MCF 10A (cell line): ENCODE results near the gene ACTN2. TPM values are rescaled to one million over a fixed set of nuclear protein-coding genes. Genes with fewer than 3 reads are reported as not detected.

Source experiments
- BruUV-seq: library from RNA; stranded (reverse); fragments of 400-500 nt; replicated peaks from 2 replicates; lab custom pipeline; 2021; lab: Mats Ljungman, UMichigan
- CTCF ChIA-PET: fragments of 300-600 bp; sonication (Branson Sonifier 250); formaldehyde crosslinking; extraction: SDS; loops from one replicate; lab custom pipeline; 2021; ENCODE audit warnings: antibody characterized with exemption, inconsistent platforms; lab: Yijun Ruan, JAX
- POLR2A ChIA-PET: fragments of 300-600, 350-650 bp; sonication (Branson Sonifier 250); formaldehyde crosslinking; extraction: SDS; loops from one replicate; lab custom pipeline; 2020; ENCODE audit warnings: antibody characterized with exemption, inconsistent platforms; lab: Yijun Ruan, JAX
- DNase-seq: peaks from one replicate; pipeline ENCODE4 v3.0.0-alpha.2; 2018; ENCODE audit not compliant: unreplicated experiment
- H3K27ac Mint-ChIP-seq: one replicate; pipeline ENCODE4 v1.8.0; 2022; ENCODE audit warnings: mild to moderate bottlenecking, low read depth, mixed read lengths; ENCODE audit not compliant: unreplicated experiment
- H3K27me3 Mint-ChIP-seq: one replicate; pipeline ENCODE4 v1.8.0; 2022; ENCODE audit warnings: mixed read lengths; ENCODE audit not compliant: insufficient read depth, unreplicated experiment
- H3K36me3 Mint-ChIP-seq: one replicate; pipeline ENCODE4 v1.8.0; 2022; ENCODE audit warnings: mild to moderate bottlenecking, moderate library complexity, mixed read lengths; ENCODE audit not compliant: insufficient read depth, unreplicated experiment
- H3K4me1 Mint-ChIP-seq: one replicate; pipeline ENCODE4 v1.8.0; 2022; ENCODE audit warnings: mixed read lengths; ENCODE audit not compliant: insufficient read depth, unreplicated experiment
- H3K4me3 Mint-ChIP-seq: one replicate; pipeline ENCODE4 v1.8.0; 2022; ENCODE audit warnings: mild to moderate bottlenecking, moderate library complexity, mixed read lengths; ENCODE audit not compliant: unreplicated experiment
- H3K9me3 Mint-ChIP-seq: one replicate; pipeline ENCODE4 v1.8.0; 2022; ENCODE audit warnings: mixed read lengths; ENCODE audit not compliant: unreplicated experiment
- intact Hi-C: fragments of 100-400 bp; cut with micrococcal nuclease; formaldehyde crosslinking; loops from 2 replicates; pipeline ENCODE4 v1.14.1; 2022
- total RNA-seq: library from RNA; stranded (reverse); gene quantifications from 2 replicates; pipeline ENCODE4 v1.2.3, GENCODE V29; 2022
- TF ChIP-seq, protein P1 (sequence below): fragments of 200-600 bp; IDR thresholded peaks from one replicate; pipeline ENCODE4 v1.8.0; 2022; ENCODE audit warnings: antibody characterized with exemption, mild to moderate bottlenecking; ENCODE audit not compliant: unreplicated experiment

ACTN2 gene
- total RNA-seq, 1 experiment from 2014 or later = not detected

DNA sequence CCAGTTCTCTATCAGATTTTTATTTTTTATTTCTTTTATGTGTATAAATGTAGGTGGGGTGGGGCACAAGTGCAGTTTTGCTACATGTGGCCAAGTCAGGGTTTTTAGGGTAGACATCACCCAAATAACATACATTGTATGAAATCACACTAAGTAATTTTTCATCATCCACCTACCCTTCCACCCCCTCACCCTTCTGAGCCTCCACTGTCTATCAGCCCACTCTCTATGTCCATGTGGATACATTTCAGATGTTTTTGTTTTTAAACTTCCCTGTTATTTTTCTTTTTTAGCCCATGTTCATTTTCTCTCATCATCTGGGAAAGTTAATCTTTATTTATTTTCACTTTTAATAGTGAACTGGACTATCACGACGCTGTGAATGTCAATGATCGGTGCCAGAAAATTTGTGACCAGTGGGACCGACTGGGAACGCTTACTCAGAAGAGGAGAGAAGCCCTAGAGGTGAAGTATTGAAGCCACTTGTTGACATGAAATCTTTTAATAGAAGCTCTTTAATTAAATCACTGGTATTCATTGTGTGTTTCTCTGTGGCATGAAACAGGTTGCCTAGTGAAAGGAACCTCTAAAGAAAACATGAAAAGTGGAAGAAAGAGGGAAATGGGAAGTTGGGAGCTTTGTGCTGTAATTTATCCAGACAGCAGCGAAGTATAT is 61.1 kb downstream of the ACTN2 start:
- peaks cover 46% of the 10 kb centered on the region for H3K27me3 Mint-ChIP-seq
- POLR2A ChIA-PET = interaction anchor here (0.6 kb wide), 1 partner anchor 10 kb away, joined by 3 read pairs; no protein-coding TSS in a partner anchor
- intact Hi-C loops = no loop called here
- H3K9me3 Mint-ChIP-seq = no peaks in the 10 kb centered on the region
- H3K27ac Mint-ChIP-seq = no peak overlapping the region
- CTCF ChIA-PET = interaction anchor here (0.7 to 4.8 kb wide), 5 partner anchors 9 to 17 kb away, joined by 3 to 53 read pairs (median 5); no protein-coding TSS in a partner anchor
- H3K4me3 Mint-ChIP-seq = no peak overlapping the region
- DNase-seq = no peak
- BruUV-seq = no TSS peak
- peaks cover 5% of the 10 kb centered on the region for H3K4me1 Mint-ChIP-seq
- no peaks in the 10 kb centered on the region for H3K36me3 Mint-ChIP-seq
- TF ChIP-seq, protein P1, sequence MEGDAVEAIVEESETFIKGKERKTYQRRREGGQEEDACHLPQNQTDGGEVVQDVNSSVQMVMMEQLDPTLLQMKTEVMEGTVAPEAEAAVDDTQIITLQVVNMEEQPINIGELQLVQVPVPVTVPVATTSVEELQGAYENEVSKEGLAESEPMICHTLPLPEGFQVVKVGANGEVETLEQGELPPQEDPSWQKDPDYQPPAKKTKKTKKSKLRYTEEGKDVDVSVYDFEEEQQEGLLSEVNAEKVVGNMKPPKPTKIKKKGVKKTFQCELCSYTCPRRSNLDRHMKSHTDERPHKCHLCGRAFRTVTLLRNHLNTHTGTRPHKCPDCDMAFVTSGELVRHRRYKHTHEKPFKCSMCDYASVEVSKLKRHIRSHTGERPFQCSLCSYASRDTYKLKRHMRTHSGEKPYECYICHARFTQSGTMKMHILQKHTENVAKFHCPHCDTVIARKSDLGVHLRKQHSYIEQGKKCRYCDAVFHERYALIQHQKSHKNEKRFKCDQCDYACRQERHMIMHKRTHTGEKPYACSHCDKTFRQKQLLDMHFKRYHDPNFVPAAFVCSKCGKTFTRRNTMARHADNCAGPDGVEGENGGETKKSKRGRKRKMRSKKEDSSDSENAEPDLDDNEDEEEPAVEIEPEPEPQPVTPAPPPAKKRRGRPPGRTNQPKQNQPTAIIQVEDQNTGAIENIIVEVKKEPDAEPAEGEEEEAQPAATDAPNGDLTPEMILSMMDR = no peak

DNA sequence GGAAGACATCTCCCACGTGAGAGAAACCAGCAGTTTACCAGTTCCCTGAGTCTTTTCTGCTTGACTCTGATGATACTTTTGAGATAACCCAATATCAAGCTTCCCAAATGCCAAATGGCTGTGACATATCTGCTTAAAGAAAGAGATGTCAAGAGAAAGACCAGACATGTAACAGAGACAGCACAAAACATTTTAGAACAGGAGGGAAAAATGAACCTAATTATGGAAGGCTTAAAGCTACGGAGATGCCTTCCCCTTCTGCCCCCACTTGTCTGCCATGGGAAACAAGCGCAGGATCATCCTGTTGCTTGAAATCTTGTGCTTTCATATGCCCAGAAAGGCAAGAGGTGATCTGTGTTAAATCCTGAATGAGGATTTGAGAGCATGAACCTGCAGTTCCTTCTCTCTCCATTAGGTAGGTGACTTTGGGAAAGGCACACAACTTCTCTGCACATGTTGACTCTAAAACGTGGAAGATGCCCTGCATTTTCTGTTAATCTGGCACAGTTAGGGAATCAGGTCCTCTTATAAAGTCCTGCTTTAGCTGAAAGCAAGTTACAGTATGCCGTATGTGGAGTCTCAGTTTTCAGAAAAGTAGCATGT is 62.1 kb downstream of the ACTN2 start:
- Mint-ChIP-seq H3K27ac (no peak overlapping the region), H3K36me3 (no peaks in the 10 kb centered on the region), H3K9me3 (no peaks in the 10 kb centered on the region), H3K27me3 (peaks cover 49% of the 10 kb centered on the region), H3K4me1 (peaks cover 5% of the 10 kb centered on the region), H3K4me3 (no peak overlapping the region)
- ChIA-PET CTCF (interaction anchor here (0.6 to 4.8 kb wide), 7 partner anchors 10 to 773 kb away, joined by 3 to 53 read pairs (median 4); no protein-coding TSS in a partner anchor), POLR2A (no interaction called here)
- TF ChIP-seq, protein P1 = peak; percentile 25
- DNase-seq = peak; percentile 35
- BruUV-seq = no TSS peak
- intact Hi-C loops = no loop called here

DNA sequence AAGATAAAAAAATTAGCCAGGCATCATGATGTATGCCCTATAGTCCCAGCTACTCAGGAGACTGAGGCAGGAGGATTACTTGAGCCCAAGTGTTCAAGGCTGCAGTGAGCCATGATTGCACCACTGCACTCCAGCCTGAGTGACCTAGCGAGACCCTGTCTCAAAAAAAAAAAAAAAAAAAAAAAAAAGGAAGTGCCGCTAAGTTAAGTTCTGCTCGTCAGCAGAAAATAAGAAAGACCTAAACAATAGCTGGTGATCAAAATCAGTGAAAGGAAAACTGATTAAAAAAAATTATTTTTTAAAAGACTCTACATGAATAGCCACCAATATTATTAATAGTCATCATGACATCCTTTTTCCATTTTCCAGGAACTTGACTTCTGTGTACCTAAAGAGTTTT is 64.6 kb downstream of the ACTN2 start:
- Mint-ChIP-seq H3K9me3 (no peaks in the 10 kb centered on the region), H3K36me3 (no peaks in the 10 kb centered on the region), H3K4me1 (peaks cover 5% of the 10 kb centered on the region), H3K27ac (no peak overlapping the region), H3K4me3 (no peak overlapping the region), H3K27me3 (peaks cover 49% of the 10 kb centered on the region)
- CTCF ChIA-PET = interaction anchor here (0.6 to 4.8 kb wide), 2 partner anchors 8 to 626 kb away, joined by 3 to 53 read pairs; no protein-coding TSS in a partner anchor
- TF ChIP-seq, protein P1 = no peak
- POLR2A ChIA-PET = no interaction called here
- DNase-seq = no peak
- no TSS peak for BruUV-seq
- intact Hi-C loops = loop anchor here (5.0 kb wide), 1 partner anchor 144 kb away; no protein-coding TSS in a partner anchor

DNA sequence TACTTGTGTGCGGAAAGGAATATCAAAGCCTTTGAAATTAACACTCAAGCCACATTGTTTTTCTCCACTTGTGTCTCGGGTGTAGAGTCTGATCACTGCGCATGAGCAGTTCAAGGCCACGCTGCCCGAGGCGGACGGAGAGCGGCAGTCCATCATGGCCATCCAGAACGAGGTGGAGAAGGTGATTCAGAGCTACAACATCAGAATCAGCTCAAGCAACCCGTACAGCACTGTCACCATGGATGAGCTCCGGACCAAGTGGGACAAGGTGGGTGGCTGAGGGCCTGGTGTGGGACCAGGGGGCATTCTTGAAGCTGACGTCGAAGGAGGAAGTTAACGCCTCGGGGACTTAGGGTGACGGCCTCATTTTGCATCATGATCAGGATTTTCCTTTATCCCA is 65.1 kb downstream of the ACTN2 start:
- TF ChIP-seq, protein P1 = no peak
- intact Hi-C loops = loop anchor here (5.0 kb wide), 1 partner anchor 144 kb away; no protein-coding TSS in a partner anchor
- no TSS peak for BruUV-seq
- Mint-ChIP-seq H3K9me3 (no peaks in the 10 kb centered on the region), H3K27me3 (peaks cover 49% of the 10 kb centered on the region), H3K4me3 (no peak overlapping the region), H3K4me1 (peaks cover 5% of the 10 kb centered on the region), H3K36me3 (no peaks in the 10 kb centered on the region), H3K27ac (no peak overlapping the region)
- POLR2A ChIA-PET = interaction anchor here (0.7 to 1.0 kb wide), 2 partner anchors 45 to 114 kb away, joined by 3 to 4 read pairs; no protein-coding TSS in a partner anchor
- CTCF ChIA-PET = interaction anchor here (0.6 to 4.8 kb wide), 2 partner anchors 8 to 626 kb away, joined by 3 to 53 read pairs; no protein-coding TSS in a partner anchor
- no peak for DNase-seq
